HepG2 (cell line): ENCODE data around the gene PNO1. TPM values are rescaled to one million over a fixed set of nuclear protein-coding genes. Genes with fewer than 3 reads are reported as not detected.

Experiments
- FIP1L1 ChIP-seq: fragments of 200-400 bp; formaldehyde crosslinking; IDR thresholded peaks from 2 replicates; pipeline ENCODE4 v1.6.1; 2018; ENCODE audit warnings: low read depth, mild to moderate bottlenecking, low read length, moderate library complexity, borderline replicate concordance; ENCODE audit not compliant: insufficient read depth
- IRF2 ChIP-seq: IDR thresholded peaks from 2 replicates; pipeline ENCODE4 v1.6.1; 2018; ENCODE audit warnings: missing genetic modification reagents, missing compliant biosample characterization
- SRSF4 ChIP-seq: fragments of 200-400 bp; formaldehyde crosslinking; IDR thresholded peaks from one replicate; pipeline ENCODE4 v1.6.1; 2018; ENCODE audit warnings: mild to moderate bottlenecking, low read depth, low read length, moderate library complexity; ENCODE audit not compliant: poor library complexity, severe bottlenecking
- STAG1 ChIP-seq: sonication (generic); formaldehyde crosslinking; IDR thresholded peaks from 2 replicates; pipeline ENCODE4 v1.4.0; 2020; ENCODE audit warnings: missing genetic modification reagents
- ZFYVE20 ChIP-seq: sonication (generic); formaldehyde crosslinking; IDR thresholded peaks from 2 replicates; pipeline ENCODE4 v1.8.0; 2023; ENCODE audit warnings: low read depth, mild to moderate bottlenecking, moderate library complexity, missing genetic modification reagents, borderline replicate concordance
- ZNF577 ChIP-seq: sonication (generic); formaldehyde crosslinking; IDR thresholded peaks from 2 replicates; pipeline ENCODE4 v1.4.0; 2020; ENCODE audit warnings: mild to moderate bottlenecking, low read depth, missing genetic modification reagents, borderline replicate concordance
- polyA plus RNA-seq, 8 experiments: library from polyadenylated mRNA; depleted of rRNA in 3 of 8; stranded (reverse) in 7 of 8; unstranded in 1 of 8; fragments of >200 nt; fragmentation: Illumina TruSeq in 4 of 8; extraction: Trizol in 4 of 8; gene quantifications; 2 replicates each; pipeline versions ENCODE4 v1.2.1 to v1.2.3, GENCODE V29; 2011 to 2016; ENCODE audit warnings: low read depth in 4 of 8, missing spikeins in 1 of 8, mixed read lengths in 1 of 8; ENCODE audit not compliant: insufficient read depth in 1 of 8
- total RNA-seq, 5 experiments: library from RNA; depleted of rRNA; stranded (reverse); fragments of >200 nt; fragmentation: Illumina TruSeq; extraction: Trizol; gene quantifications; 2 replicates each; pipeline ENCODE4 v1.2.3, GENCODE V29; 2016; ENCODE audit warnings: low read depth in 1 of 5
- TF ChIP-seq, protein P1 (sequence below): sonication (generic); formaldehyde crosslinking; IDR thresholded peaks from 2 replicates; pipeline ENCODE4 v1.4.0; 2020; ENCODE audit warnings: missing genetic modification reagents
- TF ChIP-seq, protein P2 (sequence below): conservative IDR thresholded peaks from 2 replicates; pipeline ENCODE4 v1.6.1; 2018; ENCODE audit warnings: missing genetic modification reagents
- TF ChIP-seq, protein P3 (sequence below): sonication (generic); formaldehyde crosslinking; IDR thresholded peaks from 2 replicates; pipeline ENCODE4 v1.5.1; 2020; ENCODE audit warnings: mild to moderate bottlenecking, missing genetic modification reagents, borderline replicate concordance
- TF ChIP-seq, protein P4 (sequence below): sonication (generic); formaldehyde crosslinking; IDR thresholded peaks from 2 replicates; pipeline ENCODE4 v1.4.0; 2020; ENCODE audit warnings: mild to moderate bottlenecking, missing genetic modification reagents
- TF ChIP-seq, protein P5 (sequence below): IDR thresholded peaks from 2 replicates; pipeline ENCODE4 v1.6.1; 2018; ENCODE audit warnings: missing genetic modification reagents
- TF ChIP-seq, protein P6 (sequence below): sonication (generic); formaldehyde crosslinking; IDR thresholded peaks from 2 replicates; pipeline ENCODE4 v1.8.0; 2022; ENCODE audit warnings: low read depth, missing genetic modification reagents
- TF ChIP-seq, protein P7 (sequence below): sonication (generic); formaldehyde crosslinking; IDR thresholded peaks from 2 replicates; pipeline ENCODE4 v1.4.0; 2020; ENCODE audit warnings: missing genetic modification reagents

PNO1 gene
- total and polyA plus RNA-seq, 2 of the 13 experiments (the other 11 are each of a cell fraction or from before 2014, with no cell fraction given), result 12.8 to 48.5 TPM

DNA sequence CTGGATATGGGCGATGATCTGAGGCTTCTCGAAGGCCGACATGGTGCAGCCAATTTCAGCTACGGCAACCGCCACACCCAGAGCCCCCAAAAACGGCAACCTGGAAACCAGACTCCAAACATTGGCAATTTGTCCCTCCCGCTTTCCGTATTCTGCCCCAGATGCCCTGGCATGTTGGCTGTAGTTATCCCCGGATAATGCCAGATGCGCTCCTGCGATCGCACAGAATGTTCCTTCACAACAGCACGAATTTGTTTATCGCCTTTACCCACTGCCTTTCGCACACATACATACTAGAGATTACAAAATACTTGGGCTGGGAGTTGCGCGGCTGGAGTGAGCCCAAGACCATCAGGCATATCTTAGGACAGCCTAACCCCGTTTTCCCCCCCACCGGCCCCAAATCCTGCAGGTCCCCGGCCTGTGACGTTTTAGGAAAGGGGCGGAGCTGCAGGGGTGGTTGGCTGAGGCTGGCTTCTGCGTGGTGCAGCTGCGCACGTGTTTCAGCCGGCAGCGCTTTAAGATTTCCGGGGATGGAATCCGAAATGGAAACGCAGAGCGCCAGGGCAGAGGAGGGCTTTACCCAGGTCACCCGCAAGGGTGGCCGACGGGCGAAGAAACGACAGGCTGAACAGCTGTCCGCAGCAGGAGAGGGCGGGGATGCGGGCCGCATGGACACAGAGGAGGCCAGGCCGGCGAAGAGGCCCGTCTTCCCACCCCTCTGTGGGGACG, at the start of gene PNO1 (continued):
- TF ChIP-seq, protein P1, sequence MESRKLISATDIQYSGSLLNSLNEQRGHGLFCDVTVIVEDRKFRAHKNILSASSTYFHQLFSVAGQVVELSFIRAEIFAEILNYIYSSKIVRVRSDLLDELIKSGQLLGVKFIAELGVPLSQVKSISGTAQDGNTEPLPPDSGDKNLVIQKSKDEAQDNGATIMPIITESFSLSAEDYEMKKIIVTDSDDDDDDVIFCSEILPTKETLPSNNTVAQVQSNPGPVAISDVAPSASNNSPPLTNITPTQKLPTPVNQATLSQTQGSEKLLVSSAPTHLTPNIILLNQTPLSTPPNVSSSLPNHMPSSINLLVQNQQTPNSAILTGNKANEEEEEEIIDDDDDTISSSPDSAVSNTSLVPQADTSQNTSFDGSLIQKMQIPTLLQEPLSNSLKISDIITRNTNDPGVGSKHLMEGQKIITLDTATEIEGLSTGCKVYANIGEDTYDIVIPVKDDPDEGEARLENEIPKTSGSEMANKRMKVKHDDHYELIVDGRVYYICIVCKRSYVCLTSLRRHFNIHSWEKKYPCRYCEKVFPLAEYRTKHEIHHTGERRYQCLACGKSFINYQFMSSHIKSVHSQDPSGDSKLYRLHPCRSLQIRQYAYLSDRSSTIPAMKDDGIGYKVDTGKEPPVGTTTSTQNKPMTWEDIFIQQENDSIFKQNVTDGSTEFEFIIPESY (CRISPR knock-in tag), result peak; percentile 14; the same call in 1 of the 2 replicates
- no peak for TF ChIP-seq SRSF4
- TF ChIP-seq, protein P2, sequence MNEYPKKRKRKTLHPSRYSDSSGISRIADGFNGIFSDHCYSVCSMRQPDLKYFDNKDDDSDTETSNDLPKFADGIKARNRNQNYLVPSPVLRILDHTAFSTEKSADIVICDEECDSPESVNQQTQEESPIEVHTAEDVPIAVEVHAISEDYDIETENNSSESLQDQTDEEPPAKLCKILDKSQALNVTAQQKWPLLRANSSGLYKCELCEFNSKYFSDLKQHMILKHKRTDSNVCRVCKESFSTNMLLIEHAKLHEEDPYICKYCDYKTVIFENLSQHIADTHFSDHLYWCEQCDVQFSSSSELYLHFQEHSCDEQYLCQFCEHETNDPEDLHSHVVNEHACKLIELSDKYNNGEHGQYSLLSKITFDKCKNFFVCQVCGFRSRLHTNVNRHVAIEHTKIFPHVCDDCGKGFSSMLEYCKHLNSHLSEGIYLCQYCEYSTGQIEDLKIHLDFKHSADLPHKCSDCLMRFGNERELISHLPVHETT (CRISPR knock-in tag), result 0 out of 2 replicates have a peak, but pooled peaks have one; percentile 17
- TF ChIP-seq, protein P3, sequence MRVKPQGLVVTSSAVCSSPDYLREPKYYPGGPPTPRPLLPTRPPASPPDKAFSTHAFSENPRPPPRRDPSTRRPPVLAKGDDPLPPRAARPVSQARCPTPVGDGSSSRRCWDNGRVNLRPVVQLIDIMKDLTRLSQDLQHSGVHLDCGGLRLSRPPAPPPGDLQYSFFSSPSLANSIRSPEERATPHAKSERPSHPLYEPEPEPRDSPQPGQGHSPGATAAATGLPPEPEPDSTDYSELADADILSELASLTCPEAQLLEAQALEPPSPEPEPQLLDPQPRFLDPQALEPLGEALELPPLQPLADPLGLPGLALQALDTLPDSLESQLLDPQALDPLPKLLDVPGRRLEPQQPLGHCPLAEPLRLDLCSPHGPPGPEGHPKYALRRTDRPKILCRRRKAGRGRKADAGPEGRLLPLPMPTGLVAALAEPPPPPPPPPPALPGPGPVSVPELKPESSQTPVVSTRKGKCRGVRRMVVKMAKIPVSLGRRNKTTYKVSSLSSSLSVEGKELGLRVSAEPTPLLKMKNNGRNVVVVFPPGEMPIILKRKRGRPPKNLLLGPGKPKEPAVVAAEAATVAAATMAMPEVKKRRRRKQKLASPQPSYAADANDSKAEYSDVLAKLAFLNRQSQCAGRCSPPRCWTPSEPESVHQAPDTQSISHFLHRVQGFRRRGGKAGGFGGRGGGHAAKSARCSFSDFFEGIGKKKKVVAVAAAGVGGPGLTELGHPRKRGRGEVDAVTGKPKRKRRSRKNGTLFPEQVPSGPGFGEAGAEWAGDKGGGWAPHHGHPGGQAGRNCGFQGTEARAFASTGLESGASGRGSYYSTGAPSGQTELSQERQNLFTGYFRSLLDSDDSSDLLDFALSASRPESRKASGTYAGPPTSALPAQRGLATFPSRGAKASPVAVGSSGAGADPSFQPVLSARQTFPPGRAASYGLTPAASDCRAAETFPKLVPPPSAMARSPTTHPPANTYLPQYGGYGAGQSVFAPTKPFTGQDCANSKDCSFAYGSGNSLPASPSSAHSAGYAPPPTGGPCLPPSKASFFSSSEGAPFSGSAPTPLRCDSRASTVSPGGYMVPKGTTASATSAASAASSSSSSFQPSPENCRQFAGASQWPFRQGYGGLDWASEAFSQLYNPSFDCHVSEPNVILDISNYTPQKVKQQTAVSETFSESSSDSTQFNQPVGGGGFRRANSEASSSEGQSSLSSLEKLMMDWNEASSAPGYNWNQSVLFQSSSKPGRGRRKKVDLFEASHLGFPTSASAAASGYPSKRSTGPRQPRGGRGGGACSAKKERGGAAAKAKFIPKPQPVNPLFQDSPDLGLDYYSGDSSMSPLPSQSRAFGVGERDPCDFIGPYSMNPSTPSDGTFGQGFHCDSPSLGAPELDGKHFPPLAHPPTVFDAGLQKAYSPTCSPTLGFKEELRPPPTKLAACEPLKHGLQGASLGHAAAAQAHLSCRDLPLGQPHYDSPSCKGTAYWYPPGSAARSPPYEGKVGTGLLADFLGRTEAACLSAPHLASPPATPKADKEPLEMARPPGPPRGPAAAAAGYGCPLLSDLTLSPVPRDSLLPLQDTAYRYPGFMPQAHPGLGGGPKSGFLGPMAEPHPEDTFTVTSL (CRISPR knock-in tag), result no peak
- TF ChIP-seq ZFYVE20 (CRISPR knock-in tag), result no peak
- TF ChIP-seq ZNF577 (CRISPR knock-in tag), result no peak
- TF ChIP-seq, protein P4, sequence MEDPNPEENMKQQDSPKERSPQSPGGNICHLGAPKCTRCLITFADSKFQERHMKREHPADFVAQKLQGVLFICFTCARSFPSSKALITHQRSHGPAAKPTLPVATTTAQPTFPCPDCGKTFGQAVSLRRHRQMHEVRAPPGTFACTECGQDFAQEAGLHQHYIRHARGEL (CRISPR knock-in tag), result no peak
- TF ChIP-seq STAG1 (CRISPR knock-in tag), result no peak
- TF ChIP-seq, protein P5, sequence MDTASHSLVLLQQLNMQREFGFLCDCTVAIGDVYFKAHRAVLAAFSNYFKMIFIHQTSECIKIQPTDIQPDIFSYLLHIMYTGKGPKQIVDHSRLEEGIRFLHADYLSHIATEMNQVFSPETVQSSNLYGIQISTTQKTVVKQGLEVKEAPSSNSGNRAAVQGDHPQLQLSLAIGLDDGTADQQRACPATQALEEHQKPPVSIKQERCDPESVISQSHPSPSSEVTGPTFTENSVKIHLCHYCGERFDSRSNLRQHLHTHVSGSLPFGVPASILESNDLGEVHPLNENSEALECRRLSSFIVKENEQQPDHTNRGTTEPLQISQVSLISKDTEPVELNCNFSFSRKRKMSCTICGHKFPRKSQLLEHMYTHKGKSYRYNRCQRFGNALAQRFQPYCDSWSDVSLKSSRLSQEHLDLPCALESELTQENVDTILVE (CRISPR knock-in tag), result peak; percentile 67; the same call in 1 of the 2 replicates
- TF ChIP-seq, protein P6, sequence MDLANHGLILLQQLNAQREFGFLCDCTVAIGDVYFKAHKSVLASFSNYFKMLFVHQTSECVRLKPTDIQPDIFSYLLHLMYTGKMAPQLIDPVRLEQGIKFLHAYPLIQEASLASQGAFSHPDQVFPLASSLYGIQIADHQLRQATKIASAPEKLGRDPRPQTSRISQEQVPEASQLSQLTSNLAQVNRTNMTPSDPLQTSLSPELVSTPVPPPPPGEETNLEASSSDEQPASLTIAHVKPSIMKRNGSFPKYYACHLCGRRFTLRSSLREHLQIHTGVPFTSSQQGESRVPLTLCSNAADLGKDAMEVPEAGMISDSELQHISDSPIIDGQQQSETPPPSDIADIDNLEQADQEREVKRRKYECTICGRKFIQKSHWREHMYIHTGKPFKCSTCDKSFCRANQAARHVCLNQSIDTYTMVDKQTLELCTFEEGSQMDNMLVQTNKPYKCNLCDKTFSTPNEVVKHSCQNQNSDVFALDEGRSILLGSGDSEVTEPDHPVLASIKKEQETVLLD (CRISPR knock-in tag), result 0 out of 2 replicates have a peak, but pooled peaks have one; percentile 5
- TF ChIP-seq, protein P7, sequence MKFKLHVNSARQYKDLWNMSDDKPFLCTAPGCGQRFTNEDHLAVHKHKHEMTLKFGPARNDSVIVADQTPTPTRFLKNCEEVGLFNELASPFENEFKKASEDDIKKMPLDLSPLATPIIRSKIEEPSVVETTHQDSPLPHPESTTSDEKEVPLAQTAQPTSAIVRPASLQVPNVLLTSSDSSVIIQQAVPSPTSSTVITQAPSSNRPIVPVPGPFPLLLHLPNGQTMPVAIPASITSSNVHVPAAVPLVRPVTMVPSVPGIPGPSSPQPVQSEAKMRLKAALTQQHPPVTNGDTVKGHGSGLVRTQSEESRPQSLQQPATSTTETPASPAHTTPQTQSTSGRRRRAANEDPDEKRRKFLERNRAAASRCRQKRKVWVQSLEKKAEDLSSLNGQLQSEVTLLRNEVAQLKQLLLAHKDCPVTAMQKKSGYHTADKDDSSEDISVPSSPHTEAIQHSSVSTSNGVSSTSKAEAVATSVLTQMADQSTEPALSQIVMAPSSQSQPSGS, result no peak
- peak; percentile 76 for TF ChIP-seq IRF2
- TF ChIP-seq FIP1L1, result peak; percentile 76; the same call in 1 of the 2 replicates
